Endodermal cell (in vitro differentiated cells): Measurements from ENCODE around the gene LGALS7. TPM values are rescaled to one million over a fixed set of nuclear protein-coding genes. Genes with fewer than 3 reads are reported as not detected.

Source experiments
- DNase-seq: peaks from one replicate; pipeline ENCODE4 v3.0.0-alpha.2; 2017
- H3K27ac ChIP-seq: 2 replicates; pipeline ENCODE4 v1.5.1; 2013; ENCODE audit warnings: mild to moderate bottlenecking, low read depth, low read length, moderate library complexity
- H3K27me3 ChIP-seq: 2 replicates; pipeline ENCODE4 v1.6.1; 2013; ENCODE audit warnings: mild to moderate bottlenecking, low read length, moderate library complexity; ENCODE audit not compliant: insufficient read depth, control insufficient read depth, poor library complexity, severe bottlenecking
- H3K36me3 ChIP-seq: 2 replicates; pipeline ENCODE4 v1.7.0; 2013; ENCODE audit warnings: mild to moderate bottlenecking, low read length, moderate library complexity; ENCODE audit not compliant: control insufficient read depth, insufficient read depth
- H3K4me1 ChIP-seq: one replicate; pipeline ENCODE4 v1.7.0; 2013; ENCODE audit warnings: low read length; ENCODE audit not compliant: control insufficient read depth, insufficient read depth
- H3K4me3 ChIP-seq: 2 replicates; pipeline ENCODE4 v1.5.1; 2013; ENCODE audit warnings: mild to moderate bottlenecking, low read length, moderate library complexity
- H3K9ac ChIP-seq: 2 replicates; pipeline ENCODE4 v1.6.1; 2013; ENCODE audit warnings: mild to moderate bottlenecking, low read length, moderate library complexity; ENCODE audit not compliant: poor library complexity, severe bottlenecking; ENCODE audit errors: extremely low read depth
- H3K9me3 ChIP-seq: 2 replicates; pipeline ENCODE4 v1.6.1; 2013; ENCODE audit warnings: mild to moderate bottlenecking, low read length, moderate library complexity; ENCODE audit not compliant: control insufficient read depth
- H3K27ac Mint-ChIP-seq: 2 replicates; pipeline ENCODE4 v1.8.0; 2020; ENCODE audit warnings: mixed read lengths
- H3K27me3 Mint-ChIP-seq: 2 replicates; pipeline ENCODE4 v1.8.0; 2021; ENCODE audit warnings: mild to moderate bottlenecking, mixed read lengths; ENCODE audit not compliant: insufficient read depth
- H3K36me3 Mint-ChIP-seq: 2 replicates; pipeline ENCODE4 v1.8.0; 2020; ENCODE audit warnings: low read depth, mixed read lengths
- H3K4me1 Mint-ChIP-seq: 2 replicates; pipeline ENCODE4 v1.8.0; 2020; ENCODE audit warnings: mixed read lengths
- H3K4me3 Mint-ChIP-seq: 2 replicates; pipeline ENCODE4 v1.8.0; 2020; ENCODE audit warnings: mild to moderate bottlenecking, moderate library complexity, mixed read lengths
- H3K9me3 Mint-ChIP-seq: 2 replicates; pipeline ENCODE4 v1.8.0; 2020; ENCODE audit warnings: mild to moderate bottlenecking, mixed read lengths
- WGBS, 2 experiments: methylation state at CpG; one replicate each; pipeline versions ENCODE4 v1.1.5 to v1.1.7; 2013; ENCODE audit warnings: missing lambda C conversion rate in 2 of 2, mixed read lengths in 1 of 2; ENCODE audit not compliant: insufficient coverage in 1 of 2, insufficient read length in 1 of 2; 5-methylcytosine and 5-hydroxymethylcytosine counted together
- total RNA-seq, 2 donors: library from RNA; stranded (reverse); fragmentation: NEBNext Ultra II Directional in 1 of 2; extraction: Animal tissue kit (Norgen Biotek cat#: 25700) in 1 of 2; gene quantifications; 2 replicates in 1 of 2; 3 replicates in 1 of 2; pipeline ENCODE4 v1.2.1, GENCODE V29; 2021
- TF ChIP-seq, protein P1 (sequence below): fragments of 200-600 bp; sonication (generic); conservative IDR thresholded peaks from 2 replicates; pipeline ENCODE4 v1.5.0; 2021; ENCODE audit warnings: antibody characterized with exemption, mild to moderate bottlenecking

The LGALS7 gene
- total RNA-seq, 2 donors from 2014 or later = 1.8 TPM; not detected in 1

DNA sequence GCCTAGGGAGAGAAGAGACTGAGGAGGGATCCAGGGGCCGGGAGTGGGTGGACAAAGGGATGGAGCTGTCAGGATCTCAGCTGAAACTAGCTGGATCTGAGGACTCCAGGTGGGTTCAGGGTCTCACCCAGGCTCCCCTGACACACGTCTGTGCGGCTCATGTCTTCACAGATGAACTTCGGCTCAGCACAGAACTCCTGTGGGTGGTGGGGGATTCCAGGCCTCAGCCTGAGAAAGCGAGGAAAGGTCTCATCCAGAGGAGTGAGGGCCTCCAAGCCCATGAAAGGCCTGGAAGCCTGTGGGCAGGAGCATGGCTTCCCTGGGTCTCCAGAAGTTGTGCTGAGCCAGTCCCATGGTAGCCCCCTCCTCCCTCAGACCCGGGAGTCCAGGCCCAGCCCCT is 30.4 kb downstream of the LGALS7 start:
- no peak for DNase-seq
- Histone ChIP-seq H3K36me3 (no peaks in the 10 kb centered on the region), H3K9ac (no peak overlapping the region), H3K9me3 (no peaks in the 10 kb centered on the region), H3K27ac (no peak overlapping the region), H3K4me1 (no peaks in the 10 kb centered on the region), H3K27me3 (no peaks in the 10 kb centered on the region), H3K4me3 (no peak overlapping the region)
- no peak overlapping the region for H3K4me3 Mint-ChIP-seq
- H3K9me3 Mint-ChIP-seq = peaks cover 2% of the 10 kb centered on the region
- H3K27me3 Mint-ChIP-seq = peaks cover 7% of the 10 kb centered on the region
- TF ChIP-seq, protein P1, sequence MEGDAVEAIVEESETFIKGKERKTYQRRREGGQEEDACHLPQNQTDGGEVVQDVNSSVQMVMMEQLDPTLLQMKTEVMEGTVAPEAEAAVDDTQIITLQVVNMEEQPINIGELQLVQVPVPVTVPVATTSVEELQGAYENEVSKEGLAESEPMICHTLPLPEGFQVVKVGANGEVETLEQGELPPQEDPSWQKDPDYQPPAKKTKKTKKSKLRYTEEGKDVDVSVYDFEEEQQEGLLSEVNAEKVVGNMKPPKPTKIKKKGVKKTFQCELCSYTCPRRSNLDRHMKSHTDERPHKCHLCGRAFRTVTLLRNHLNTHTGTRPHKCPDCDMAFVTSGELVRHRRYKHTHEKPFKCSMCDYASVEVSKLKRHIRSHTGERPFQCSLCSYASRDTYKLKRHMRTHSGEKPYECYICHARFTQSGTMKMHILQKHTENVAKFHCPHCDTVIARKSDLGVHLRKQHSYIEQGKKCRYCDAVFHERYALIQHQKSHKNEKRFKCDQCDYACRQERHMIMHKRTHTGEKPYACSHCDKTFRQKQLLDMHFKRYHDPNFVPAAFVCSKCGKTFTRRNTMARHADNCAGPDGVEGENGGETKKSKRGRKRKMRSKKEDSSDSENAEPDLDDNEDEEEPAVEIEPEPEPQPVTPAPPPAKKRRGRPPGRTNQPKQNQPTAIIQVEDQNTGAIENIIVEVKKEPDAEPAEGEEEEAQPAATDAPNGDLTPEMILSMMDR = no peak
- H3K36me3 Mint-ChIP-seq = peaks cover 5% of the 10 kb centered on the region
- no peaks in the 10 kb centered on the region for H3K4me1 Mint-ChIP-seq
- no peak overlapping the region for H3K27ac Mint-ChIP-seq
- WGBS, 2 experiments = 91% methylated on average over 6 of the region's 6 CpGs; no CpG with 5 or more reads in 1 of the 2 experiments

DNA sequence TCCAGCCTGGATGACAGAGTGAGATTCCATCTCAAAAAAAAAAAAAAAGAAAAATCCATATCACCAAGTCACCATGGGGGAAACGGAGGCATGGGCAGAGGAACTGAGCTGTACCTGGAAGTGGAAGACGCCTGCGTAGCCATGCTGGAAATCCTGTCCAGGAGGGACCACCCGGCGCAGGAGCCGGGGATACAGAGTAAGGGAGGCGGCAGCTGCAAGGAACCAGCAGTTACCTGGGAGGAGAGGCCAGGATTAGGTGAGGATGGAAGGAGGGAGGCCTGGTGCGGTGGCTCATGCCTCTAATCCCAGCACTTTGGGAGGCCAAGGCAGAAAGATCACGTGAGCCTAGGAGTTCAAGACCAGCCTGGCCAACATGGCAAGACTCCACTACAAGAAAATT is 31.0 kb downstream of the LGALS7 start:
- no peaks in the 10 kb centered on the region for H3K36me3 ChIP-seq
- H3K27ac ChIP-seq = no peak overlapping the region
- H3K27ac Mint-ChIP-seq = no peak overlapping the region
- 95% methylated on average over 5 to 9 of the region's 9 CpGs for WGBS, 2 experiments
- peaks cover 8% of the 10 kb centered on the region for H3K36me3 Mint-ChIP-seq
- TF ChIP-seq, protein P1 = no peak
- H3K9me3 Mint-ChIP-seq = peaks cover 2% of the 10 kb centered on the region
- no peaks in the 10 kb centered on the region for H3K9me3 ChIP-seq
- peaks cover 9% of the 10 kb centered on the region for H3K27me3 Mint-ChIP-seq
- H3K4me1 Mint-ChIP-seq = peaks cover 2% of the 10 kb centered on the region
- H3K27me3 ChIP-seq = no peaks in the 10 kb centered on the region
- H3K4me3 ChIP-seq = no peak overlapping the region
- H3K9ac ChIP-seq = no peak overlapping the region
- H3K4me3 Mint-ChIP-seq = no peak overlapping the region
- DNase-seq = no peak
- H3K4me1 ChIP-seq = no peaks in the 10 kb centered on the region

DNA sequence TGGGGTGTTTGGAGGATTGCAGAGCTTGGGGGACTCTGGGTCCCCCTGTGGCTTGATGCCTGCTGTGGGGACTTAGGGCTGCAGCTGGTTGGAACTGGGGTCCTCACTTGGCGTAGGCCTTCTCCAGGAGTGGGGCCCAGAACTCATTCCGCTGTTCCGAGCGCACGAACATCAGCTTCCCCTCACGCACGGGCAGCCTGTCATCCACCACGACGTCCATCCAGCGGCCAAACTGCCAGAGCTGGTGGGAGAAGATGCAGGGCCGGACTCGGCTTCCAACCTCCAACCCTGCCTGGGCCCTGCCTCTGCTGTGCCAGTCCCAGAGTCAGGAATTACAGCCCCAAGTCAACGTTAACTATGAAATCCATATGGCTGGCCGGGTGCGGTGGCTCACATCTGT is 31.6 kb downstream of the LGALS7 start:
- Histone ChIP-seq H3K27ac (no peak overlapping the region), H3K36me3 (no peaks in the 10 kb centered on the region), H3K9ac (no peak overlapping the region), H3K27me3 (no peaks in the 10 kb centered on the region), H3K4me3 (no peak overlapping the region), H3K4me1 (no peaks in the 10 kb centered on the region), H3K9me3 (no peaks in the 10 kb centered on the region)
- H3K4me3 Mint-ChIP-seq = no peak overlapping the region
- H3K36me3 Mint-ChIP-seq = peaks cover 8% of the 10 kb centered on the region
- H3K9me3 Mint-ChIP-seq = peaks cover 2% of the 10 kb centered on the region
- WGBS, 2 experiments = 95 to 98% methylated on average over 15 of the region's 15 CpGs
- peaks cover 7% of the 10 kb centered on the region for H3K27me3 Mint-ChIP-seq
- no peak overlapping the region for H3K27ac Mint-ChIP-seq
- peaks cover 2% of the 10 kb centered on the region for H3K4me1 Mint-ChIP-seq
- DNase-seq = no peak
- TF ChIP-seq, protein P1 = no peak
